ENCODE data around the gene H2BK1. TPM values are rescaled to one million over a fixed set of nuclear protein-coding genes. Genes with fewer than 3 reads are reported as not detected.

The H2BK1 gene
- total and polyA plus RNA-seq, 12 donors, result not detected

GRCh38 chr7:151246851-151247580, 36.7 kb upstream of the H2BK1 start:
- Histone ChIP-seq H3K27me3 (peaks cover 0 to 67% (median 6%) of the 10 kb centered on the region in 7 donors), H3K36me3 (peaks cover 0 to 11% (median 0%) of the 10 kb centered on the region in 9 donors), H3K9me3 (no peaks in the 10 kb centered on the region), H3K4me1 (peaks cover 21 to 85% (median 78%) of the 10 kb centered on the region in 9 donors), H3K4me3 (peak overlapping the region; percentile 63 to 80 (median 74)), H3K27ac (peak overlapping the region; percentile 12 to 98 (median 96))
- intact Hi-C loops (cut with DNase I), result loop anchor here in 6 of 10 donors (2.0 to 10.0 kb wide), 4 partner anchors 55 to 122 kb away; partner anchors contain the start of gene ASB10 (in 1 of the 6)
- WGBS, 2 donors, result 27 to 39% methylated on average over 4 of the region's 4 CpGs
- DNase-seq, result no peak
- no peak for TF ChIP-seq CTCF (IDR thresholded peaks at IDR 0.05)
- ATAC-seq, result peak in 2 of 8 donors; percentile 4 to 20

GRCh38 chr7:151246102-151246850, 36.0 kb upstream of the H2BK1 start:
- Histone ChIP-seq H3K27ac (peak overlapping the region in 7 of 10 donors; percentile 88 to 98 (median 97)), H3K9me3 (no peaks in the 10 kb centered on the region), H3K27me3 (peaks cover 0 to 62% (median 6%) of the 10 kb centered on the region in 7 donors), H3K4me1 (peaks cover 21 to 83% (median 76%) of the 10 kb centered on the region in 9 donors), H3K36me3 (peaks cover 0 to 18% (median 6%) of the 10 kb centered on the region in 9 donors), H3K4me3 (peak overlapping the region in 7 of 10 donors; percentile 39 to 80 (median 75))
- WGBS, 2 donors, result 47 to 51% methylated on average over 13 of the region's 13 CpGs
- ATAC-seq (no peak), DNase-seq (no peak)
- no peak for TF ChIP-seq CTCF (IDR thresholded peaks at IDR 0.05)
- intact Hi-C loops (cut with DNase I), result loop anchor here in 6 of 10 donors (2.0 to 10.0 kb wide), 4 partner anchors 56 to 121 kb away; partner anchors contain the start of gene ASB10 (in 1 of the 6)

DNA sequence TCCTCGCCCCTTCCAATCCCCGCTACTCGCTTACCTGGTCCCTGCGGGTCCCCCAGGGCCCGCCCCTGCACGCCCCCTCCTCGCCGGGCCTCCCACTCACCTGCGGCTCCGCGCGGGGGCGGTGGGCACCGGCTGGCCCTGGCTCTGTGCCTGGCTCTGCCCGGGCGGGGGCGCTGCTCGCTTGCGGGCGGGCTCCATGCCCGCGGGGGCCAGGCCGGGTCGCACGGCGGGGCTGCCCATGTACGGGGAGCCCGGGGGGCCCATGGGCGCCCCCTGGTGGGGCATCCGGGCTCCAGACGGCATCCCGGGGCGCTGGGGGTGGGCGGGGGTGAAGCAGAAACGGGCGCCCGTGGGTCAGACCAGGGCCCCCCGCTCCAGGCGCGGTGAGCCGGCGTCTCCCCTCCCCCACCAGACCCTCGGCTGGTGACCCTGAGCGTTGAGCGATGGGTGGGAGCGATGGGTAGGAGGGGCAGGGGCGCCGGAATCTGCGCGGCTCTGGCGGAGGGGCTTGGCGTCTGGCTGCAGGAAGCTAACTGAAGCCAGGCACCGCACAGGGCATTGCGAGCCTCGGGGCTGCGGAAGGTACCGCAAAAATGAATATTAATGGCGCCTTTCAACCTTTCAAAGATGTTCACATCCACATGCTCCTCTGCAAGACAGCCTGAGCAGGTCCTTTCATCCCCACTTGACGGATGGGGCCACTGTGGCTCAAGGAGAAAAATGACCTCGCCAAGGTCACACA, 35.2 kb upstream of the H2BK1 start:
- peak overlapping the region in 9 of 10 donors; percentile 17 to 75 (median 39) for H3K4me3 ChIP-seq
- intact Hi-C loops (cut with DNase I), result loop anchor here in 8 of 10 donors (2.0 to 10.0 kb wide), 4 partner anchors 57 to 121 kb away; partner anchors contain the start of gene ASB10 (in 1 of the 8)
- DNase-seq (peak in 1 of 2 donors; percentile 53), ATAC-seq (peak in 3 of 8 donors; percentile 4 to 12 (median 9))
- peak overlapping the region in 7 of 10 donors; percentile 20 to 98 (median 96) for H3K27ac ChIP-seq
- peak; percentile 48 to 73 (median 63) for TF ChIP-seq CTCF (IDR thresholded peaks at IDR 0.05)
- 7 to 9% methylated on average over 60 of the region's 60 CpGs for WGBS, 2 donors
- H3K27me3 ChIP-seq, result peaks cover 0 to 54% (median 6%) of the 10 kb centered on the region in 7 donors
- H3K4me1 ChIP-seq, result peaks cover 21 to 83% (median 73%) of the 10 kb centered on the region in 9 donors
- H3K36me3 ChIP-seq, result peaks cover 0 to 26% (median 7%) of the 10 kb centered on the region in 9 donors
- H3K9me3 ChIP-seq, result no peaks in the 10 kb centered on the region
